Measurements from ENCODE around the gene PDRG1. TPM values are rescaled to one million over a fixed set of nuclear protein-coding genes. Genes with fewer than 3 reads are reported as not detected.

The PDRG1 gene
- total and polyA plus RNA-seq, 2 donors (not counting 1 experiment from before 2014, with no cell fraction given): 12.7 to 18.6 TPM

GRCh38 chr20:31925631-31926030, 26.2 kb downstream of the PDRG1 start:
- Histone ChIP-seq H3K79me2 (ENCODE audit: control insufficient read depth, insufficient read depth, low read length) (no peaks in the 10 kb centered on the region), H3K4me2 (replicated peaks; ENCODE audit: low read depth, low read length, poor library complexity, severe bottlenecking) (no peak overlapping the region), H3K9me3 (ENCODE audit: control extremely low read depth in 1 of 3, control insufficient read depth in 2 of 3, insufficient read depth in 1 of 3, low read length in 2 of 3) (no peaks in the 10 kb centered on the region), H3K4me1 (ENCODE audit: control insufficient read depth in 2 of 2, insufficient read depth in 2 of 2, low read length in 2 of 2) (peaks cover 0 to 6% of the 10 kb centered on the region in 2 donors), H3K9ac (ENCODE audit: low read length) (no peak overlapping the region), H3K36me3 (replicated peaks in 1 of 2; ENCODE audit: control extremely low read depth in 1 of 2, control insufficient read depth in 1 of 2, extremely low read depth in 1 of 2, insufficient read depth in 2 of 2, low read length in 1 of 2) (no peaks in the 10 kb centered on the region), H2AFZ (ENCODE audit: insufficient read depth, low read depth, low read length, poor library complexity, severe bottlenecking) (no peak overlapping the region), H3K27ac (ENCODE audit: low read length in 2 of 2) (no peak overlapping the region), H3K27me3 (replicated peaks in 1 of 4; ENCODE audit: control extremely low read depth in 1 of 4, control insufficient read depth in 3 of 4, insufficient read depth in 4 of 4, low read length in 3 of 4) (peaks cover 0 to 8% (median 1%) of the 10 kb centered on the region in 4 experiments), H3K4me3 (ENCODE audit: control extremely low read depth in 1 of 5, extremely low read depth in 1 of 5, insufficient read depth in 1 of 5, low read depth in 2 of 5, low read length in 4 of 5) (no peak overlapping the region), H4K20me1 (ENCODE audit: control insufficient read depth, insufficient read depth, low read length, poor library complexity, severe bottlenecking) (no peaks in the 10 kb centered on the region)
- H3K4me1 Mint-ChIP-seq: peaks cover 9% of the 10 kb centered on the region
- peaks cover 16% of the 10 kb centered on the region for H3K27me3 Mint-ChIP-seq
- no peak overlapping the region for H3K4me3 Mint-ChIP-seq
- no peak overlapping the region for H3K27ac Mint-ChIP-seq
- TF ChIP-seq, protein P1, sequence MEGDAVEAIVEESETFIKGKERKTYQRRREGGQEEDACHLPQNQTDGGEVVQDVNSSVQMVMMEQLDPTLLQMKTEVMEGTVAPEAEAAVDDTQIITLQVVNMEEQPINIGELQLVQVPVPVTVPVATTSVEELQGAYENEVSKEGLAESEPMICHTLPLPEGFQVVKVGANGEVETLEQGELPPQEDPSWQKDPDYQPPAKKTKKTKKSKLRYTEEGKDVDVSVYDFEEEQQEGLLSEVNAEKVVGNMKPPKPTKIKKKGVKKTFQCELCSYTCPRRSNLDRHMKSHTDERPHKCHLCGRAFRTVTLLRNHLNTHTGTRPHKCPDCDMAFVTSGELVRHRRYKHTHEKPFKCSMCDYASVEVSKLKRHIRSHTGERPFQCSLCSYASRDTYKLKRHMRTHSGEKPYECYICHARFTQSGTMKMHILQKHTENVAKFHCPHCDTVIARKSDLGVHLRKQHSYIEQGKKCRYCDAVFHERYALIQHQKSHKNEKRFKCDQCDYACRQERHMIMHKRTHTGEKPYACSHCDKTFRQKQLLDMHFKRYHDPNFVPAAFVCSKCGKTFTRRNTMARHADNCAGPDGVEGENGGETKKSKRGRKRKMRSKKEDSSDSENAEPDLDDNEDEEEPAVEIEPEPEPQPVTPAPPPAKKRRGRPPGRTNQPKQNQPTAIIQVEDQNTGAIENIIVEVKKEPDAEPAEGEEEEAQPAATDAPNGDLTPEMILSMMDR (IDR thresholded peaks at IDR 0.05): no peak
- TF ChIP-seq EZH2 (IDR thresholded peaks at IDR 0.05; ENCODE audit: borderline replicate concordance, insufficient read depth, low read depth, low read length, poor library complexity, severe bottlenecking): no peak
- DNase-seq (no peak), ATAC-seq (ENCODE audit: low read depth) (no peak)
- ChIA-PET POLR2A (no interaction called here), CTCF (no interaction called here)
- no peaks in the 10 kb centered on the region for H3K9me3 Mint-ChIP-seq (ENCODE audit: insufficient read depth)
- intact Hi-C loops (cut with micrococcal nuclease): no loop called here
- 91% methylated on average over 6 of the region's 9 CpGs for WGBS (ENCODE audit: insufficient coverage)

DNA sequence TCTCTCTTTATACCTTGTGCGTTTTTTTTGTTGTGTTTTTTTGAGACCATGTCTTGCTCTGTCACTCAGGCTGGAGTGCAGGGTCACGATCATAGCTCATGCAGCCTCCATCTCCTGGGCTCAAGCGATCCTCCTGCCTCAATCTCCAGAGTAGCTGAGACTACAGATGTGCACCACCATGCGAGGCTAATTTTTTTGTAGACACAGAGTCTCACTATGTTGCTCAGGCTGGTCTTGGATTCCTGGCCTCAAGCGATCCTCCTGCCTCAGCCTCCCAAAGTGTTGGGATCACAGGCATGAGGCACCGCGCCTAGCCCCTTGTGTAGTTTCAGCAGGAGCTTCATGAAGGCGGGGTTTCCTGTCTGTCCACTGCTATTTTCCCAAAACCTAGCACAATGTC, 27.3 kb downstream of the PDRG1 start:
- H3K27me3 Mint-ChIP-seq: peaks cover 16% of the 10 kb centered on the region
- ATAC-seq (ENCODE audit: low read depth): no peak
- intact Hi-C loops (cut with micrococcal nuclease): no loop called here
- peaks cover 9% of the 10 kb centered on the region for H3K4me1 Mint-ChIP-seq
- H3K4me3 Mint-ChIP-seq: no peak overlapping the region
- no peaks in the 10 kb centered on the region for H3K9me3 ChIP-seq (ENCODE audit: control extremely low read depth in 1 of 3, control insufficient read depth in 2 of 3, insufficient read depth in 1 of 3, low read length in 2 of 3)
- no peak overlapping the region for H3K4me3 ChIP-seq (ENCODE audit: control extremely low read depth in 1 of 5, extremely low read depth in 1 of 5, insufficient read depth in 1 of 5, low read depth in 2 of 5, low read length in 4 of 5)
- ChIA-PET POLR2A (no interaction called here), CTCF (no interaction called here)
- H3K4me2 ChIP-seq (replicated peaks; ENCODE audit: low read depth, low read length, poor library complexity, severe bottlenecking): no peak overlapping the region
- H3K27ac ChIP-seq (ENCODE audit: low read length in 2 of 2): no peak overlapping the region
- no peak overlapping the region for H3K27ac Mint-ChIP-seq
- 94% methylated on average over 8 of the region's 8 CpGs for WGBS (ENCODE audit: insufficient coverage)
- TF ChIP-seq, protein P1 (IDR thresholded peaks at IDR 0.05): no peak
- no peak for TF ChIP-seq EZH2 (IDR thresholded peaks at IDR 0.05; ENCODE audit: borderline replicate concordance, insufficient read depth, low read depth, low read length, poor library complexity, severe bottlenecking)
- H3K79me2 ChIP-seq (ENCODE audit: control insufficient read depth, insufficient read depth, low read length): no peaks in the 10 kb centered on the region
- no peak for DNase-seq
- no peak overlapping the region for H3K9ac ChIP-seq (ENCODE audit: low read length)
- no peak overlapping the region for H2AFZ ChIP-seq (ENCODE audit: insufficient read depth, low read depth, low read length, poor library complexity, severe bottlenecking)
- no peaks in the 10 kb centered on the region for H3K36me3 ChIP-seq (replicated peaks in 1 of 2; ENCODE audit: control extremely low read depth in 1 of 2, control insufficient read depth in 1 of 2, extremely low read depth in 1 of 2, insufficient read depth in 2 of 2, low read length in 1 of 2)
- peaks cover 0 to 8% (median 1%) of the 10 kb centered on the region in 4 experiments for H3K27me3 ChIP-seq (replicated peaks in 1 of 4; ENCODE audit: control extremely low read depth in 1 of 4, control insufficient read depth in 3 of 4, insufficient read depth in 4 of 4, low read length in 3 of 4)
- H3K4me1 ChIP-seq (ENCODE audit: control insufficient read depth in 2 of 2, insufficient read depth in 2 of 2, low read length in 2 of 2): peaks cover 0 to 6% of the 10 kb centered on the region in 2 donors
- H4K20me1 ChIP-seq (ENCODE audit: control insufficient read depth, insufficient read depth, low read length, poor library complexity, severe bottlenecking): no peaks in the 10 kb centered on the region
- H3K9me3 Mint-ChIP-seq (ENCODE audit: insufficient read depth): no peaks in the 10 kb centered on the region
